Measurements from ENCODE around the gene ACKR2. TPM values are rescaled to one million over a fixed set of nuclear protein-coding genes. Genes with fewer than 3 reads are reported as not detected.

ACKR2 gene, protein sequence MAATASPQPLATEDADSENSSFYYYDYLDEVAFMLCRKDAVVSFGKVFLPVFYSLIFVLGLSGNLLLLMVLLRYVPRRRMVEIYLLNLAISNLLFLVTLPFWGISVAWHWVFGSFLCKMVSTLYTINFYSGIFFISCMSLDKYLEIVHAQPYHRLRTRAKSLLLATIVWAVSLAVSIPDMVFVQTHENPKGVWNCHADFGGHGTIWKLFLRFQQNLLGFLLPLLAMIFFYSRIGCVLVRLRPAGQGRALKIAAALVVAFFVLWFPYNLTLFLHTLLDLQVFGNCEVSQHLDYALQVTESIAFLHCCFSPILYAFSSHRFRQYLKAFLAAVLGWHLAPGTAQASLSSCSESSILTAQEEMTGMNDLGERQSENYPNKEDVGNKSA
- 0.26 and 0.32 TPM in 2 replicates for total RNA-seq

DNA sequence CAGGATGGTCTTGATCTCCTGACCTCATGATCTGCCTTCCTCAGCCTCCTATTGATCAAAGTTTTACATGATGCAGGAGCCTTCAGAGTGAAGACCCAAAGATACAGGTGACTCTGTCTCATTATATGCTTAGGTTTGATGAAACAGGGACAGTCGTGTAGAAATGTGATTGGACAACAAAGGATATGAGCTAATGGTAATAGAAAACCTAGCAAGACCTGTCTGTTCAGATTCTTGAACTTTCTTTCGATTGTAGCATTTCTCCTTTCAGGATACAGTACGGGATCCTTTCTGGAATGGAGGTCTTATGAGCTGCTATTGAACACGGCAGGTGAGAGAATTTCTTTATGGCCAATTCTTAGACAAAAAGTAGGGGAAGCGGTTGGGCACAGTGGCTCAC, at the start of gene ACKR2:
TSS of gene ACKR2 (plus strand) at position 244 of the 400 bp plus-strand sequence. CDS start 55,058 bp downstream, outside the sequence.

DNA sequence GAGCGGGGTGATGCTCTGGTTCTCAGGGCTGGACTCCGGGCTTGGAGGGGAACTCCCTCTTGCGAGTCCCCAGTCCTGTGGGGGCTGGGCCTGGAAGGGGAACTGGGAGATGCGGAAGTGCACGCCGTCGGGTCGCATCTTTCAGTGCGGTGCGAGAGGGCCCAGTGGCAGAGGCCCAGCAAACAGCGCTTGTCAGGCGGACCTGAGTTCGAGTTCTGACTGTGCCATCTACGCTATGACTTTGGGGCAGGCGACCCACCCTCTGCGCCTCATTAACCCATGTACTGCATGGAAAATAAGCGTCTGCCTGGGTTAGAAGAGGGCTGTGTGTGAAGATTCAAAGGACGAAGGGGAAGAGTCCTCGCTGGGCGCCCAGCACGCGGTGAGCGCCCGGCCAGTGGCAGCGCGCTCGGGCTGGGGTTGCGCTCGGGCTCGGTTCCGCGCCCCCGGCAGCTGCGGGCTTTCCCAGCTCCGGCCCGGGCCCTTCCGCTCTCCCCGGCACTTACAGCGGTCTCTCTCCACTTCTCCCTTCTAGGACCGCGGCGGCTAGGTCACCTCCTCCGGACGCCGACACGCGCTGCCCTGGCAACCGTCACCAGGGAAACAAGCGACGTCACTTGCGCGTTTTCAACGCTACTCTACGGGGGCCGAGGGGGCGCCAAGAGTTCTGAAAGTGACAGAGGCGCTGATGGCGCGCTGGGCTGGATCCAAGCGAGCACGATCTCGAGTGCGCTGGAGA, 36.4 kb upstream of the ACKR2 start, which contains the start of gene CCDC13:
TSS of gene CCDC13 (minus strand) at position 584 of the 739 bp plus-strand sequence. CDS start 14,908 bp downstream, outside the sequence.

DNA sequence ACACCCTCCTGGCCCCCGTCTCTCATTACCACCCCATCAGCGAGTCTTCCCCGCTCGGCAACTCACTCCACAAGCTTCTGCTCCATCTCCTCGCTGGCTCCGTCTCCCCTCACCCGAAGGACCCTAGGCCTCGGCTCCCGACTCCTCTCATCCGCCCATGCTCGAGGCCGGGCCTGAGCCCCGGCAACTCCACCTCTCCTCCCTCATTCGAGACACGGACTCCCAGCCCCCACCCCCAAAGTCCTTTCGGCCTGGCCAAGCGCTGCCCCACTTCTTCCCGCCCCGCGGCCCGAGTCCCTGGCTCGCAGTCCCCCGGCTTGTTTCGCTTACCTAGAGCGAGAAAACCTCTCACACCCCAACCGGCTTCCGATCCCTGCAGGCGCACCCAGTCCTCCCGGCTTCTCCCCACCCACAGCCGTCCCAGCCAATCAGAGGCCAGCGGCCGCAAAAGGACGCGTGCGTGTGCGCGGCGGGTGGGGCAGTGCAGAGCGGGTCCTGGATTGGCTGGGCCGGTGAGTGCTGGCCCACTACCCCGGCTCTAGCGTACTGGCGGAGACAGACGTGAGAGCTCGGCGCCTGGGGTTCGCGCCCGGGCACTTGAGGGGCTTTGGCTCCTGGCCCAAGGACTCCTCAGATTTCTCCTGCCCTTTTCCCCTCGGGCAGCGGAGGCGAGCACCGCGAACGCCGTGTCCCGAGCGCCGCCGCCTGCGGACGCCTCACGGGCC, 5.0 kb upstream of the ACKR2 start, which contains the start of gene HIGD1A:
TSS of gene HIGD1A (minus strand) at position 385 of the 725 bp plus-strand sequence. CDS start 10,237 bp downstream, outside the sequence.

DNA sequence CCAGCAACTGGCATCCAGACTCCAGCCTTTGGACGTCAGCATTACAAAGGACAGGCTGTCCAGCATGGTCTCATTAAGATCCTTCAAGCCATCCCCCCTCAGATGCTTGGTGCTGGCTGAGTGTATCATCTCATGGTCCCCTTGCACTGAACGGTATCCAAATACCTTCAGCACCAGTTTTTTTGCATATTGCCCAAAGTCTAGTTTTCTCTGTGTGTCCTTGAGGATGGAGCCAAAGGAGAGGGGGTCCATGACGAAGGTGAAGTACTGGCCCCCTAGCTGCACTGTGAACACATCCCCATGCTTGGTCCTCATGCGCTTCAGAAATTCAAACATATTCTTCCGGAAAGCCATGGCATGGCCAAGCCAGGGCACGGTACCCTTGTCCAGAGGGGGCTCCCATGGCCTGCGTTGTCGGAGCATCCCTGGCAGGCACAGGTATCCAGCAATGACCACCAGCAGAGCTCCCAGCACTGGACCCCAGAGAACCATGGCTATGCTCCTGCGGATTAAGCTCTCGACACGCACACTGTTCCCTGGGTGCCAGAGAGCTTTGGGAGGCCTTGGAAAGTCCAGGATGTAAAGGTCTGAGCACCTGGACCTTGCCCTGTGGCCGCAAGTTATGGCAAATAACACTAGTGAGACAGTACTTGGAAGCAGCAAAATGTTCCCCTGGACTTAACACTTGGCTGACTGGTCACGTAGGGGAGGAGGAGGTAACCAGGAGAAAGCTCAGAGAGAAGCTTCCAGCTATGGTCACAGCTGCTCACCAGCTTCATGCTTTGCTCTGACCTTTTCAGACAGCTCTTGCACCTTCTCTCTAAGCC, 66.3 kb downstream of the ACKR2 start, which contains the start of gene CYP8B1:
TSS of gene CYP8B1 (minus strand) at position 555 of the 827 bp plus-strand sequence. CDS start at position 492, 63 bp downstream.

DNA sequence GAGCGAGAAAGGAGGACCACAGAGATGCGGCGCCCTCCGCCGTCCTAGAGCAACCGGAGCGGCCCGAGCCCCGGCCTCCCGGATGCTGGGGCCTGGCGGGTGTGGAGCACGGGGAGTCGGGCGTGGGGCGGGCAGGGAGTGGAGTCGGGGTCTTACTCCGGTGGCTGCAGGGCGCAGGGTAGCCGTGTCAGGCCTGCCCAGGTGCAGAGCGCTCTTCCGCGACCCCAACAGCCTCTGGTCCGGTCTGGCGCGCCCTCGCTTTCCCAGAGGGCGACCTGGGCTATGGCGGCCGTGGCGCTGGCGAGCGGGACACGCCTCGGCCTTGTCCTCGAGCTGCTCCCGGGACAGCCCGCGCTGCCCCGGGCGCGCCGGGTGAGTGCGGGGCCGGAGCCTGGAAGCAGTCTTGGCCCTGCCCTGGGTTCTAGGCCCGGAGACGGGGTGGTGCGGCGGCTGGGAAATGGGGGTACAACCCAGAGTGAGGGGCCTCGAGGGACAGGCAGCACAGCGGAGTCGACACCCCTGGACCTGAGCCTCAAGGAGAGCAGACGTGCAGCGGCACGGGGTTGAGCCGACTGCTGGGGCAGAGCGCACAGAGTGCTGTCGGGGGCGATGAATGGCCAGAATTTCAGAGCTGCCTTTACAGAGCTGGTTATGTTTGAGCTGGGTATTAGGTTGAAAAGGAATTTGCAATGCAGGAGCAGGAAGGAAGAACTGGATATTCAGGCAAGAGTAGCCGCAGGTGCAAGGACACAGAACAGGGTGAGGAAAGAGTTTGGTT, 97.0 kb downstream of the ACKR2 start, which contains the start of gene ZNF662:
TSS of gene ZNF662 (plus strand) at position 73 of the 778 bp plus-strand sequence. CDS start 1,973 bp downstream, outside the sequence.

Other genes starting within 250 kb of the ACKR2 start
- gene SEC22C, start 227.5 kb upstream of the ACKR2 start, total RNA-seq: 41.7 and 42.7 TPM in 2 replicates
- 24.4 and 33.1 TPM in 2 replicates for gene SS18L2, start 218.6 kb upstream of the ACKR2 start, total RNA-seq
- 27.8 and 52.8 TPM in 2 replicates for gene NKTR, start 208.8 kb upstream of the ACKR2 start, total RNA-seq
- gene ZBTB47, start 155.7 kb upstream of the ACKR2 start, total RNA-seq: 24.4 and 45.8 TPM in 2 replicates
- gene KLHL40, start 123.9 kb upstream of the ACKR2 start, total RNA-seq: 0.09 TPM in 1 of 2 replicates, not detected in the other
- not detected in 2 replicates for gene HHATL, start 106.6 kb upstream of the ACKR2 start, total RNA-seq
- gene CCDC13, start 36.2 kb upstream of the ACKR2 start, total RNA-seq: 0.86 and 0.95 TPM in 2 replicates
- 131 TPM in 2 replicates for gene HIGD1A, start 5.0 kb upstream of the ACKR2 start, total RNA-seq
- not detected in 2 replicates for gene CYP8B1, start 66.4 kb downstream of the ACKR2 start, total RNA-seq
- 1.3 and 2.0 TPM in 2 replicates for gene ZNF662, start 96.7 kb downstream of the ACKR2 start, total RNA-seq
- gene GASK1A, start 169.9 kb downstream of the ACKR2 start, total RNA-seq: 0.26 and 3.3 TPM in 2 replicates